ENCODE data around the gene GNAT1. TPM values are rescaled to one million over a fixed set of nuclear protein-coding genes. Genes with fewer than 3 reads are reported as not detected.

The GNAT1 gene
- polyA plus RNA-seq, 2 of the 4 experiments (the other 2 are of a cell fraction) = not detected

DNA sequence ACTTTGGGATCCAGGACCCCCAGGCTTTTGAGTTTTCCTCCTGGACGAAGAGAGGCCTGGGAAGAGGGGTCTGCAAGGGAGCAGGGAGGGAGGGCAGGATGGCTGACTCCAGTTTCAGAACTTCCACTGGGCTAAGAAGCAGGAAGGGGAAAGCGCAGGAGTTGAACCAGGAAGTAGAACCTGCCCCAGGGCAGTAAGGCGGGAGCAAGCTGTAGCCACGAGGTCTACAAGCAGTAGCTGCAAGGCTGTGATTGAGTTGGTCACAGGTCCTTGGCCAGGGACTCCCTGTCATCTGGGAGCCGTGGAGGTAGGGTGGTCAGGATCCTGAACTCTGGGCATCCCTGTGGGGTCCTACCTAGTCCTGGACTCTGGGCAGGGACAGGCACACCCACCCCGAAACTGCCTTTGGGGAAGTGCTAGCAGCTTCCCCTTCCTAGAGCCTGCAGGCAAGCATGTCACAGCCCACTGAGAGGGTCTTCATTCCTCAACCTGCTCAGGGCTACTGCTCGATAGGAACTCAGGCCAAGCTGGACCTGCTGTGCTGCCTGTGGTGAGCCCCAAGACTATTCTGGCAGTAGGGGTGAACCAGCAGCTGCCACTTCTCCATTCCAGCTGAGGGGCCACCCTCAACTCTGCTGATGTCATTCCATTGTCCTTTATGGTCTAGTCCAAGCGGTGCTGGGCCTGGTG is 38.8 kb downstream of the GNAT1 start:
- no peak for ATAC-seq
- FAIRE-seq = no peak
- no peak for TF ChIP-seq NR3C1 (IDR thresholded peaks at IDR 0.05)
- TF ChIP-seq RARB (CRISPR knock-in tag; IDR thresholded peaks at IDR 0.05) = no peak
- TF ChIP-seq HEYL (CRISPR knock-in tag; IDR thresholded peaks at IDR 0.05) = no peak
- no peak for TF ChIP-seq GATA3 (IDR thresholded peaks at IDR 0.05; ENCODE audit: borderline replicate concordance)
- no peak for TF ChIP-seq HOXB13 (CRISPR knock-in tag; IDR thresholded peaks at IDR 0.05; ENCODE audit: low read depth)
- no peak for TF ChIP-seq POLR2A (IDR thresholded peaks at IDR 0.05; ENCODE audit: low read length)
- no peak for TF ChIP-seq EP300 (IDR thresholded peaks at IDR 0.05)
- no peak for TF ChIP-seq ZNF302 (CRISPR knock-in tag; IDR thresholded peaks at IDR 0.05)
- no peak for TF ChIP-seq CHD2 (IDR thresholded peaks at IDR 0.05; ENCODE audit: low read length, partially characterized antibody)
- TF ChIP-seq, protein P1, sequence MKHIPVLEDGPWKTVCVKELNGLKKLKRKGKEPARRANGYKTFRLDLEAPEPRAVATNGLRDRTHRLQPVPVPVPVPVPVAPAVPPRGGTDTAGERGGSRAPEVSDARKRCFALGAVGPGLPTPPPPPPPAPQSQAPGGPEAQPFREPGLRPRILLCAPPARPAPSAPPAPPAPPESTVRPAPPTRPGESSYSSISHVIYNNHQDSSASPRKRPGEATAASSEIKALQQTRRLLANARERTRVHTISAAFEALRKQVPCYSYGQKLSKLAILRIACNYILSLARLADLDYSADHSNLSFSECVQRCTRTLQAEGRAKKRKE (CRISPR knock-in tag; IDR thresholded peaks at IDR 0.05; ENCODE audit: low read depth) = no peak
- Histone ChIP-seq H3K4me2 (no peak overlapping the region), H3K9me3 (no peaks in the 10 kb centered on the region), H3K27ac (no peak overlapping the region), H3K4me1 (peaks cover 11% of the 10 kb centered on the region; the same call in 2 of the 3 replicates), H3K4me3 (no peak overlapping the region)
- POLR2A ChIA-PET = interaction anchor here (0.8 kb wide), 1 partner anchor 16 kb away, joined by 3 read pairs; no protein-coding TSS in a partner anchor
- DNase-seq (ENCODE audit: low read depth in 1 of 2, low spot score in 1 of 2) = no peak
- 78% methylated on average over 6 of the region's 8 CpGs for WGBS (ENCODE audit: missing lambda C conversion rate)
- CTCF ChIA-PET = interaction anchor here (2.1 to 25.9 kb wide), 5 partner anchors 8 to 43 kb away, joined by 9 to 550 read pairs (median 57); partner anchors contain the start of genes GNAI2 and GNAT1

DNA sequence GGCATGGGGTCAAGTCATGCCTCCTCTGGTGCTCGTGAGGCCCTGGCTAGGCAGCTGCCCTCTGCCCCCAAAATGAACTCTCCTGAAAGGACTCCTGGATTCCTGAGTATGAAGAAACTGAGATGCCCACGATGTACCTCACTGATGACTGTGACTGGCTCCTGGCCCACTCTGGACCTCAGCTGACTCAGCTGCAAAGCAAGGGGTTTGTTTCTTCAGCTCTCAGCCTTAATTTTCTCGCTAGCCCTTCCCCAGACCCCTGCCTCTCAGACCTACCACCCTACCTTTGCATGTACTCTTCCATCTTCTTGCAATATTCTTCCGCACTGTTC is 39.4 kb downstream of the GNAT1 start:
- Histone ChIP-seq H3K9me3 (no peaks in the 10 kb centered on the region), H3K4me1 (peaks cover 12% of the 10 kb centered on the region; the same call in 2 of the 3 replicates), H3K4me2 (no peak overlapping the region), H3K27ac (no peak overlapping the region), H3K4me3 (no peak overlapping the region)
- FAIRE-seq (no peak), ATAC-seq (no peak), DNase-seq (ENCODE audit: low read depth in 1 of 2, low spot score in 1 of 2) (no peak)
- WGBS (ENCODE audit: missing lambda C conversion rate) = 67% methylated on average over 4 of the region's 4 CpGs
- no peak for TF ChIP-seq MAFK (IDR thresholded peaks at IDR 0.05; ENCODE audit: partially characterized antibody)
- no peak for TF ChIP-seq HOXB13 (CRISPR knock-in tag; IDR thresholded peaks at IDR 0.05; ENCODE audit: low read depth)
- TF ChIP-seq NPAS2 (CRISPR knock-in tag; IDR thresholded peaks at IDR 0.05; ENCODE audit: borderline replicate concordance) = no peak
- TF ChIP-seq EHMT2 (IDR thresholded peaks at IDR 0.05; ENCODE audit: low read depth) = no peak
- TF ChIP-seq BHLHE40 (IDR thresholded peaks at IDR 0.05; ENCODE audit: low read depth, low read length) = no peak
- no peak for TF ChIP-seq PHF8 (IDR thresholded peaks at IDR 0.05; ENCODE audit: borderline replicate concordance, low read depth)
- no peak for TF ChIP-seq TFCP2L1 (CRISPR knock-in tag; IDR thresholded peaks at IDR 0.05)
- TF ChIP-seq, protein P2, sequence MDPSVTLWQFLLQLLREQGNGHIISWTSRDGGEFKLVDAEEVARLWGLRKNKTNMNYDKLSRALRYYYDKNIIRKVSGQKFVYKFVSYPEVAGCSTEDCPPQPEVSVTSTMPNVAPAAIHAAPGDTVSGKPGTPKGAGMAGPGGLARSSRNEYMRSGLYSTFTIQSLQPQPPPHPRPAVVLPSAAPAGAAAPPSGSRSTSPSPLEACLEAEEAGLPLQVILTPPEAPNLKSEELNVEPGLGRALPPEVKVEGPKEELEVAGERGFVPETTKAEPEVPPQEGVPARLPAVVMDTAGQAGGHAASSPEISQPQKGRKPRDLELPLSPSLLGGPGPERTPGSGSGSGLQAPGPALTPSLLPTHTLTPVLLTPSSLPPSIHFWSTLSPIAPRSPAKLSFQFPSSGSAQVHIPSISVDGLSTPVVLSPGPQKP (IDR thresholded peaks at IDR 0.05; ENCODE audit: low read depth, low read length) = no peak
- TF ChIP-seq, protein P3, sequence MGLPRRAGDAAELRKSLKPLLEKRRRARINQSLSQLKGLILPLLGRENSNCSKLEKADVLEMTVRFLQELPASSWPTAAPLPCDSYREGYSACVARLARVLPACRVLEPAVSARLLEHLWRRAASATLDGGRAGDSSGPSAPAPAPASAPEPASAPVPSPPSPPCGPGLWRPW (IDR thresholded peaks at IDR 0.05) = no peak
- no peak for TF ChIP-seq CHD4 (IDR thresholded peaks at IDR 0.05; ENCODE audit: borderline replicate concordance)
- TF ChIP-seq CBX2 (IDR thresholded peaks at IDR 0.05; ENCODE audit: borderline replicate concordance, low read depth) = no peak
- no peak for TF ChIP-seq TP53 (CRISPR knock-in tag; IDR thresholded peaks at IDR 0.05)
- no peak for TF ChIP-seq CBX8 (IDR thresholded peaks at IDR 0.05)
- TF ChIP-seq FOXS1 (CRISPR knock-in tag; IDR thresholded peaks at IDR 0.05) = no peak
- TF ChIP-seq JUNB (IDR thresholded peaks at IDR 0.05) = no peak
- no peak for TF ChIP-seq MYC (IDR thresholded peaks at IDR 0.05; ENCODE audit: borderline replicate concordance, low read length)
- TF ChIP-seq KDM1A (IDR thresholded peaks at IDR 0.05; ENCODE audit: low read depth) = no peak
- TF ChIP-seq HOXB5 (CRISPR knock-in tag; IDR thresholded peaks at IDR 0.05) = no peak
- no peak for TF ChIP-seq RARB (CRISPR knock-in tag; IDR thresholded peaks at IDR 0.05)
- TF ChIP-seq, protein P4, sequence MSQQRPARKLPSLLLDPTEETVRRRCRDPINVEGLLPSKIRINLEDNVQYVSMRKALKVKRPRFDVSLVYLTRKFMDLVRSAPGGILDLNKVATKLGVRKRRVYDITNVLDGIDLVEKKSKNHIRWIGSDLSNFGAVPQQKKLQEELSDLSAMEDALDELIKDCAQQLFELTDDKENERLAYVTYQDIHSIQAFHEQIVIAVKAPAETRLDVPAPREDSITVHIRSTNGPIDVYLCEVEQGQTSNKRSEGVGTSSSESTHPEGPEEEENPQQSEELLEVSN (IDR thresholded peaks at IDR 0.05; ENCODE audit: borderline replicate concordance, low read depth) = no peak
- POLR2A ChIA-PET = no interaction called here
- CTCF ChIA-PET = interaction anchor here (2.1 to 25.9 kb wide), 4 partner anchors 21 to 43 kb away, joined by 9 to 550 read pairs (median 138); partner anchors contain the start of gene GNAT1
